CD4-positive, alpha-beta T cell treated with Interleukin-12 subunit alpha and Interleukin-12 subunit beta, for 1 hour (primary cell): ENCODE results near the gene HS3ST5.
"Not testable (repeated sequence)": the region's sequence is repeated elsewhere in the genome, so short reads cannot be mapped to it uniquely, and the experiment has no call there.

Source experiments
- DNase-seq: peaks from one replicate; pipeline ENCODE4 v3.0.0-alpha.2; 2020

Gene HS3ST5

GRCh38 chr6:114084327-114084890 is 258.4 kb downstream of the HS3ST5 start:
- no peak for DNase-seq

- no peak for DNase-seq
These were observed 259.6 kb downstream of the HS3ST5 start for GRCh38 chr6:114083251-114083650.

- DNase-seq, result no peak
These were observed 261.1 kb downstream of the HS3ST5 start for GRCh38 chr6:114081730-114082129.

- no peak for DNase-seq
These were observed 261.8 kb downstream of the HS3ST5 start for GRCh38 chr6:114080891-114081510.

- not testable (repeated sequence) for DNase-seq
These were observed 262.4 kb downstream of the HS3ST5 start for GRCh38 chr6:114080410-114080809.

GRCh38 chr6:114075777-114076176 is 267.0 kb downstream of the HS3ST5 start:
- no peak for DNase-seq

- DNase-seq, result no peak
These were observed 267.5 kb downstream of the HS3ST5 start for GRCh38 chr6:114075300-114075699.

GRCh38 chr6:114068771-114069170 is 274.1 kb downstream of the HS3ST5 start:
- DNase-seq, result no peak

- no peak for DNase-seq
These were observed 274.7 kb downstream of the HS3ST5 start for GRCh38 chr6:114068116-114068515.

GRCh38 chr6:114064862-114065261 is 278.0 kb downstream of the HS3ST5 start:
- DNase-seq, result no peak

- no peak for DNase-seq
These were observed 278.9 kb downstream of the HS3ST5 start for GRCh38 chr6:114063956-114064355.

- DNase-seq, result no peak
These were observed 280.6 kb downstream of the HS3ST5 start for GRCh38 chr6:114062199-114062598.

- DNase-seq, result no peak
These were observed 281.1 kb downstream of the HS3ST5 start for GRCh38 chr6:114061741-114062140.

GRCh38 chr6:114061116-114061515 is 281.7 kb downstream of the HS3ST5 start:
- DNase-seq, result no peak

GRCh38 chr6:114058435-114058834 is 284.4 kb downstream of the HS3ST5 start:
- DNase-seq, result no peak

- no peak for DNase-seq
These were observed 287.1 kb downstream of the HS3ST5 start for GRCh38 chr6:114055763-114056162.

- no peak for DNase-seq
These were observed 287.5 kb downstream of the HS3ST5 start for GRCh38 chr6:114055349-114055748.

GRCh38 chr6:114053791-114054190 is 289.0 kb downstream of the HS3ST5 start:
- no peak for DNase-seq

- DNase-seq, result no peak
These were observed 290.7 kb downstream of the HS3ST5 start for GRCh38 chr6:114052141-114052540.

- DNase-seq, result no peak
These were observed 291.8 kb downstream of the HS3ST5 start for GRCh38 chr6:114051031-114051430.

- no peak for DNase-seq
These were observed 293.4 kb downstream of the HS3ST5 start for GRCh38 chr6:114049367-114049966.

GRCh38 chr6:114044566-114044965 is 298.3 kb downstream of the HS3ST5 start:
- not testable (repeated sequence) for DNase-seq

- no peak for DNase-seq
These were observed 300.4 kb downstream of the HS3ST5 start for GRCh38 chr6:114042267-114043016.

GRCh38 chr6:114040871-114041270 is 302.0 kb downstream of the HS3ST5 start:
- no peak for DNase-seq
